GM06990 (cell line): Measurements from ENCODE around the gene SFRP2.

ENCODE experiments used
- DNase-seq: peaks from one replicate; pipeline ENCODE4 v3.0.0-alpha.2; 2011; ENCODE audit not compliant: insufficient read length; ENCODE audit errors: extremely low read depth
- H3K27me3 ChIP-seq: replicated peaks from 2 replicates; pipeline ENCODE4 v1.6.0; 2011; ENCODE audit warnings: low read length; ENCODE audit not compliant: control insufficient read depth, insufficient read depth
- H3K36me3 ChIP-seq: 2 replicates; pipeline ENCODE4 v1.5.1; 2011; ENCODE audit warnings: low read length; ENCODE audit not compliant: control insufficient read depth, insufficient read depth
- H3K4me3 ChIP-seq: replicated peaks from 2 replicates; pipeline ENCODE4 v1.5.1; 2011; ENCODE audit warnings: low read depth, mild to moderate bottlenecking, control low read depth, low read length
- TF ChIP-seq, protein P1 (sequence below): IDR thresholded peaks from 2 replicates; pipeline ENCODE4 v1.5.1; 2011; ENCODE audit warnings: low read length, control low read depth, mild to moderate bottlenecking, inconsistent platforms; ENCODE audit not compliant: insufficient read depth, poor library complexity, severe bottlenecking

SFRP2 gene

DNA sequence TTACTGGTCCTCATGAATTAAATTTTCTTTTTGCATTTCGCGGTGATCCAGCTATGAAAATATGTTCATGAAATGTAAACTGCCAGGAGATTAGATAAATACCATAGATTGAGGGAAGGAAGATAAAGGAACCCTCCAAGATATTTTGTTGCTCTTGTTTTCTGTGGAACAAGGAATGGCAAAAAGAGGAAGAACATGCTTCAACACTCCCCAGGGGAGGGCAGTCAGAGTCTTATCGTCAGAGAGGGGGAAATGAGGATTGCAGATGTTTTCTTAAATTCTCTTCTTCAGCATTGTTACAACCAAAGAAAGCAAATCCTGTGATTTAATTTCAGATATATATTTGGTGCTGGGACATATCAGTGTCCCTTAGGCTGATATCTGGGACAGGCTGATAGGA, 9.5 kb upstream of the SFRP2 start:
- Histone ChIP-seq H3K36me3 (no peaks in the 10 kb centered on the region), H3K27me3 (no peaks in the 10 kb centered on the region), H3K4me3 (no peak overlapping the region)
- TF ChIP-seq, protein P1, sequence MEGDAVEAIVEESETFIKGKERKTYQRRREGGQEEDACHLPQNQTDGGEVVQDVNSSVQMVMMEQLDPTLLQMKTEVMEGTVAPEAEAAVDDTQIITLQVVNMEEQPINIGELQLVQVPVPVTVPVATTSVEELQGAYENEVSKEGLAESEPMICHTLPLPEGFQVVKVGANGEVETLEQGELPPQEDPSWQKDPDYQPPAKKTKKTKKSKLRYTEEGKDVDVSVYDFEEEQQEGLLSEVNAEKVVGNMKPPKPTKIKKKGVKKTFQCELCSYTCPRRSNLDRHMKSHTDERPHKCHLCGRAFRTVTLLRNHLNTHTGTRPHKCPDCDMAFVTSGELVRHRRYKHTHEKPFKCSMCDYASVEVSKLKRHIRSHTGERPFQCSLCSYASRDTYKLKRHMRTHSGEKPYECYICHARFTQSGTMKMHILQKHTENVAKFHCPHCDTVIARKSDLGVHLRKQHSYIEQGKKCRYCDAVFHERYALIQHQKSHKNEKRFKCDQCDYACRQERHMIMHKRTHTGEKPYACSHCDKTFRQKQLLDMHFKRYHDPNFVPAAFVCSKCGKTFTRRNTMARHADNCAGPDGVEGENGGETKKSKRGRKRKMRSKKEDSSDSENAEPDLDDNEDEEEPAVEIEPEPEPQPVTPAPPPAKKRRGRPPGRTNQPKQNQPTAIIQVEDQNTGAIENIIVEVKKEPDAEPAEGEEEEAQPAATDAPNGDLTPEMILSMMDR, result no peak
- no peak for DNase-seq

- DNase-seq, result no peak
These were observed 5.1 kb upstream of the SFRP2 start for GRCh38 chr4:153794006-153794405.

GRCh38 chr4:153792618-153793247, 3.9 kb upstream of the SFRP2 start:
- Histone ChIP-seq H3K36me3 (no peaks in the 10 kb centered on the region), H3K27me3 (peaks cover 3% of the 10 kb centered on the region; the same call in 1 of the 2 replicates), H3K4me3 (peak overlapping the region; percentile 42)
- DNase-seq, result no peak
- TF ChIP-seq, protein P1, result peak; percentile 38

More at GRCh38 chr4:153794006-153794405, 5.1 kb upstream of the SFRP2 start:
- Histone ChIP-seq H3K27me3 (peaks cover 3% of the 10 kb centered on the region; the same call in 1 of the 2 replicates), H3K36me3 (no peaks in the 10 kb centered on the region), H3K4me3 (no peak overlapping the region)
- TF ChIP-seq, protein P1, result no peak

GRCh38 chr4:153791746-153792617, 3.1 kb upstream of the SFRP2 start:
- peak overlapping the region; percentile 42; the same call in 1 of the 2 replicates for H3K4me3 ChIP-seq
- TF ChIP-seq, protein P1, result peak; percentile 39
- no peaks in the 10 kb centered on the region for H3K36me3 ChIP-seq
- DNase-seq, result peak; percentile 23
- peaks cover 3% of the 10 kb centered on the region; the same call in 1 of the 2 replicates for H3K27me3 ChIP-seq

- TF ChIP-seq, protein P1, result peak; percentile 26
- Histone ChIP-seq H3K4me3 (peak overlapping the region; percentile 8; the same call in 1 of the 2 replicates), H3K36me3 (no peaks in the 10 kb centered on the region), H3K27me3 (peaks cover 3% of the 10 kb centered on the region; the same call in 1 of the 2 replicates)
- peak; percentile 26 for DNase-seq
These were observed 2.2 kb upstream of the SFRP2 start for GRCh38 chr4:153790962-153791551.
